ENCODE results near the gene DDX24.

Gene DDX24

DNA sequence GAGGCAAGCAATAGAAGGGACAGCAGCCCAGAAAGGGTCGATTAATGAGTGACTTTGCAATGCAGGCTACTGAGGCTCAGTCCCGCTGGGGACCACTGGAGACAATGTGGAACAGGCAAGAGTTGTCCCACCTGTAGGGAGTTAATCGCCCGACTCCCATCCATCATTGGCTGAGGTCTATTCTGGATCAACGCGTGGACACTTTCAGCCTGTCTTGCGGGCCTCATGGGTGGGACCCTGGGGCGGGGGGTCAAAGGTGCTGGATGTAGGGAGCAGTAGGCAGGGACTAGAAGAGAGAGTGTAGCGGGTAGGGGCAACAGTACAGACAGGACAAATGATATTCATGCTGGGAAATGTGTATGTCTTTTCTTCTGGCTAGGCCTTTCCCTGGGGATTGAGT is 42.3 kb upstream of the DDX24 start:
- no peaks in the 10 kb centered on the region for H3K4me1 ChIP-seq (ENCODE audit: control insufficient read depth, insufficient read depth, low read length)
- DNase-seq (ENCODE audit: low read depth) = no peak
- H3K9me3 ChIP-seq (ENCODE audit: control insufficient read depth, low read length) = peaks cover 11% of the 10 kb centered on the region
- H3K4me3 ChIP-seq (ENCODE audit: low read length) = no peak overlapping the region
- H3K36me3 ChIP-seq (ENCODE audit: control insufficient read depth, insufficient read depth, low read length, severe bottlenecking) = no peaks in the 10 kb centered on the region
- H3K27me3 ChIP-seq (replicated peaks; ENCODE audit: control insufficient read depth, insufficient read depth, low read length) = no peaks in the 10 kb centered on the region
- H3K9ac ChIP-seq (ENCODE audit: low read length) = no peak overlapping the region

GRCh38 chr14:94122438-94122837 is 41.4 kb upstream of the DDX24 start:
- Histone ChIP-seq H3K4me1 (ENCODE audit: control insufficient read depth, insufficient read depth, low read length) (no peaks in the 10 kb centered on the region), H3K36me3 (ENCODE audit: control insufficient read depth, insufficient read depth, low read length, severe bottlenecking) (no peaks in the 10 kb centered on the region), H3K9me3 (ENCODE audit: control insufficient read depth, low read length) (peaks cover 11% of the 10 kb centered on the region), H3K27me3 (replicated peaks; ENCODE audit: control insufficient read depth, insufficient read depth, low read length) (no peaks in the 10 kb centered on the region), H3K4me3 (ENCODE audit: low read length) (no peak overlapping the region), H3K9ac (ENCODE audit: low read length) (no peak overlapping the region)
- no peak for DNase-seq (ENCODE audit: low read depth)

- Histone ChIP-seq H3K9ac (ENCODE audit: low read length) (no peak overlapping the region), H3K4me3 (ENCODE audit: low read length) (no peak overlapping the region), H3K27me3 (replicated peaks; ENCODE audit: control insufficient read depth, insufficient read depth, low read length) (no peaks in the 10 kb centered on the region), H3K4me1 (ENCODE audit: control insufficient read depth, insufficient read depth, low read length) (no peaks in the 10 kb centered on the region), H3K36me3 (ENCODE audit: control insufficient read depth, insufficient read depth, low read length, severe bottlenecking) (no peaks in the 10 kb centered on the region), H3K9me3 (ENCODE audit: control insufficient read depth, low read length) (peaks cover 11% of the 10 kb centered on the region)
- DNase-seq (ENCODE audit: low read depth) = no peak
Observed at GRCh38 chr14:94121485-94121884, 40.5 kb upstream of the DDX24 start.

- H3K9ac ChIP-seq (ENCODE audit: low read length) = no peak overlapping the region
- DNase-seq (ENCODE audit: low read depth) = peak; percentile 39
- no peaks in the 10 kb centered on the region for H3K36me3 ChIP-seq (ENCODE audit: control insufficient read depth, insufficient read depth, low read length, severe bottlenecking)
- no peaks in the 10 kb centered on the region for H3K27me3 ChIP-seq (replicated peaks; ENCODE audit: control insufficient read depth, insufficient read depth, low read length)
- H3K4me1 ChIP-seq (ENCODE audit: control insufficient read depth, insufficient read depth, low read length) = no peaks in the 10 kb centered on the region
- peaks cover 11% of the 10 kb centered on the region for H3K9me3 ChIP-seq (ENCODE audit: control insufficient read depth, low read length)
- H3K4me3 ChIP-seq (ENCODE audit: low read length) = no peak overlapping the region
Observed at GRCh38 chr14:94120667-94121340, 39.8 kb upstream of the DDX24 start.

GRCh38 chr14:94119071-94119470 is 38.1 kb upstream of the DDX24 start:
- no peak for DNase-seq (ENCODE audit: low read depth)
- Histone ChIP-seq H3K4me1 (ENCODE audit: control insufficient read depth, insufficient read depth, low read length) (peaks cover 14% of the 10 kb centered on the region), H3K9me3 (ENCODE audit: control insufficient read depth, low read length) (peaks cover 11% of the 10 kb centered on the region), H3K27me3 (replicated peaks; ENCODE audit: control insufficient read depth, insufficient read depth, low read length) (no peaks in the 10 kb centered on the region), H3K36me3 (ENCODE audit: control insufficient read depth, insufficient read depth, low read length, severe bottlenecking) (no peaks in the 10 kb centered on the region), H3K4me3 (ENCODE audit: low read length) (no peak overlapping the region), H3K9ac (ENCODE audit: low read length) (no peak overlapping the region)

GRCh38 chr14:94117856-94118255 is 36.9 kb upstream of the DDX24 start:
- no peak overlapping the region for H3K4me3 ChIP-seq (ENCODE audit: low read length)
- no peaks in the 10 kb centered on the region for H3K36me3 ChIP-seq (ENCODE audit: control insufficient read depth, insufficient read depth, low read length, severe bottlenecking)
- H3K27me3 ChIP-seq (replicated peaks; ENCODE audit: control insufficient read depth, insufficient read depth, low read length) = no peaks in the 10 kb centered on the region
- H3K9me3 ChIP-seq (ENCODE audit: control insufficient read depth, low read length) = peaks cover 11% of the 10 kb centered on the region
- H3K4me1 ChIP-seq (ENCODE audit: control insufficient read depth, insufficient read depth, low read length) = peaks cover 26% of the 10 kb centered on the region
- no peak overlapping the region for H3K9ac ChIP-seq (ENCODE audit: low read length)
- no peak for DNase-seq (ENCODE audit: low read depth)

DNA sequence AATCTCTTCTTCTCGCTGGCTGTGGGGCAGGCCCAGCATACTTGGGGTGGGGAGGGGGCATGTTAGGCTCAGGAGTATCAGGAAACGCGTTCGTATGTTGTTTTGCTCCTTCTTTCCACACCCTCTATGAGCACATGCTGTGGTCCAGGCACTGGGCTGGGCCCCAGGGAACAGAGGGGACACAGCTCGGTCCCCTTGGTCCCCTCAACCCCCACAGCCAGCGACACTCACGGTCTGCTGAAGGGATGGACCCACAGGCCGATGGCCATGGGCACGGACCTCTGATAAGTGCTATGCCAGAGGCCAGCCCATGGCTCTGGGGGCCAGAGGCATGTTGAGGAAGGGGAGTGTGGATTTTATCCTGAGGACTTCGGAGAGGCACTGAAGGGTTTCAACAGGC is 35.7 kb upstream of the DDX24 start:
- Histone ChIP-seq H3K36me3 (ENCODE audit: control insufficient read depth, insufficient read depth, low read length, severe bottlenecking) (no peaks in the 10 kb centered on the region), H3K4me1 (ENCODE audit: control insufficient read depth, insufficient read depth, low read length) (peaks cover 34% of the 10 kb centered on the region), H3K9ac (ENCODE audit: low read length) (no peak overlapping the region), H3K9me3 (ENCODE audit: control insufficient read depth, low read length) (peaks cover 11% of the 10 kb centered on the region), H3K27me3 (replicated peaks; ENCODE audit: control insufficient read depth, insufficient read depth, low read length) (no peaks in the 10 kb centered on the region), H3K4me3 (ENCODE audit: low read length) (no peak overlapping the region)
- no peak for DNase-seq (ENCODE audit: low read depth)

GRCh38 chr14:94115631-94116030 is 34.6 kb upstream of the DDX24 start:
- no peak overlapping the region for H3K4me3 ChIP-seq (ENCODE audit: low read length)
- DNase-seq (ENCODE audit: low read depth) = no peak

GRCh38 chr14:94115058-94115591 is 34.1 kb upstream of the DDX24 start:
- peak; percentile 12 for DNase-seq (ENCODE audit: low read depth)
- H3K9ac ChIP-seq (ENCODE audit: low read length) = no peak overlapping the region

More at GRCh38 chr14:94115631-94116030, 34.6 kb upstream of the DDX24 start:
- H3K9me3 ChIP-seq (ENCODE audit: control insufficient read depth, low read length) = peaks cover 11% of the 10 kb centered on the region
- peaks cover 40% of the 10 kb centered on the region for H3K4me1 ChIP-seq (ENCODE audit: control insufficient read depth, insufficient read depth, low read length)
- no peak overlapping the region for H3K9ac ChIP-seq (ENCODE audit: low read length)
- no peaks in the 10 kb centered on the region for H3K27me3 ChIP-seq (replicated peaks; ENCODE audit: control insufficient read depth, insufficient read depth, low read length)
- H3K36me3 ChIP-seq (ENCODE audit: control insufficient read depth, insufficient read depth, low read length, severe bottlenecking) = no peaks in the 10 kb centered on the region

GRCh38 chr14:94114589-94115057 is 33.6 kb upstream of the DDX24 start:
- Histone ChIP-seq H3K4me1 (ENCODE audit: control insufficient read depth, insufficient read depth, low read length) (peaks cover 50% of the 10 kb centered on the region), H3K9ac (ENCODE audit: low read length) (no peak overlapping the region), H3K9me3 (ENCODE audit: control insufficient read depth, low read length) (peaks cover 6% of the 10 kb centered on the region), H3K4me3 (ENCODE audit: low read length) (no peak overlapping the region), H3K36me3 (ENCODE audit: control insufficient read depth, insufficient read depth, low read length, severe bottlenecking) (no peaks in the 10 kb centered on the region), H3K27me3 (replicated peaks; ENCODE audit: control insufficient read depth, insufficient read depth, low read length) (no peaks in the 10 kb centered on the region)
- no peak for DNase-seq (ENCODE audit: low read depth)

More at GRCh38 chr14:94115058-94115591, 34.1 kb upstream of the DDX24 start:
- no peak overlapping the region for H3K4me3 ChIP-seq (ENCODE audit: low read length)
- H3K27me3 ChIP-seq (replicated peaks; ENCODE audit: control insufficient read depth, insufficient read depth, low read length) = no peaks in the 10 kb centered on the region
- peaks cover 45% of the 10 kb centered on the region for H3K4me1 ChIP-seq (ENCODE audit: control insufficient read depth, insufficient read depth, low read length)
- H3K9me3 ChIP-seq (ENCODE audit: control insufficient read depth, low read length) = peaks cover 7% of the 10 kb centered on the region
- no peaks in the 10 kb centered on the region for H3K36me3 ChIP-seq (ENCODE audit: control insufficient read depth, insufficient read depth, low read length, severe bottlenecking)

DNA sequence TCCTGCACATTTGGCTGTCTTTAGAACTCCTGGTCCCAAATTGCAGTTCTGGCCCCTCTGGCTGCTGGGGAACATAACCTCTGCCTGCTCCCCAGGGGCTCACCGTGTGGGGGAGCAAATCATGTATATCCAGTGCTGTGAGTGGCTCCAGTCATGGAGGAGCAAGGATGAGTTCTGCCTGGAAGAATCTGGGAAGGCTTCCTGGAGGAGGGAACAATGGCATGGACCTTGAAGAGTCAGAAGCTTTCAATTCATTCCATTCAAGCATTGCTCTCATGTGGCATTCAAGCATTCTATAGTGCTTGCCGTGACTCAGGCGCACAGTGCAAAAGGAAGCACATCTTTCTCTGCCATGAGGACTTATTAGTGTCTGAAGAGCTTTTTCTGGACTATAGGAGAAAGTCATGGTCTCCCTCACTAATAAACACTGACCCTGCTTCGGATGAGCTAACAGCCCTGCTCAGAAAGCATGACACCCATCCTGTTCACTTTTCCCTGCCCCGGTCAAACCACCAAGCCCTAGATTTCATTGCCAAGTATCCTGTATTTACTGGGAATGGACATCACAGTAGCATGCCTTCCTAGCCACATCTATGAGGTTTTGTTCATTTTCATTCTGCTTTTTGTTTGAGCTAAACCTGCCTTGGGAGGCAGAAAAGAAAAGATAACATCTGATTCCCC is 33.0 kb upstream of the DDX24 start:
- no peak for DNase-seq (ENCODE audit: low read depth)
- Histone ChIP-seq H3K27me3 (replicated peaks; ENCODE audit: control insufficient read depth, insufficient read depth, low read length) (no peaks in the 10 kb centered on the region), H3K4me3 (ENCODE audit: low read length) (no peak overlapping the region), H3K36me3 (ENCODE audit: control insufficient read depth, insufficient read depth, low read length, severe bottlenecking) (no peaks in the 10 kb centered on the region), H3K9ac (ENCODE audit: low read length) (no peak overlapping the region), H3K9me3 (ENCODE audit: control insufficient read depth, low read length) (peaks cover under 1% of the 10 kb centered on the region), H3K4me1 (ENCODE audit: control insufficient read depth, insufficient read depth, low read length) (peaks cover 54% of the 10 kb centered on the region)

Data from adipocyte (in vitro differentiated cells).